Tibial nerve (tissue), 4 donors: ENCODE results near the gene TES. TPM values are rescaled to one million over a fixed set of nuclear protein-coding genes. Genes with fewer than 3 reads are reported as not detected.

Experiments
- DNase-seq, 2 donors: peaks; one replicate each; pipeline ENCODE4 v3.0.0-alpha.2; 2019; ENCODE audit warnings: low spot score in 2 of 2
- H3K27ac ChIP-seq, 4 donors: fragments of 200-600 bp; sonication (generic) in 3 of 4; one replicate each; pipeline ENCODE4 v1.5.1; 2017 to 2019; ENCODE audit warnings: mild to moderate bottlenecking in 1 of 4
- H3K27me3 ChIP-seq, 2 donors: fragments of 200-600 bp; sonication (generic) in 1 of 2; one replicate each; pipeline versions ENCODE4 v1.5.1 to v1.6.0; 2017 to 2019
- H3K36me3 ChIP-seq, 3 donors: fragments of 200-600 bp; sonication (generic); one replicate each; pipeline ENCODE4 v1.5.1; 2018 to 2019
- H3K4me1 ChIP-seq, 4 donors: fragments of 200-600 bp; sonication (generic) in 3 of 4; one replicate each; pipeline ENCODE4 v1.5.1; 2017 to 2019
- H3K4me3 ChIP-seq, 4 donors: fragments of 200-600 bp; sonication (generic) in 3 of 4; one replicate each; pipeline ENCODE4 v1.5.1; 2017 to 2019; ENCODE audit warnings: mild to moderate bottlenecking in 1 of 4, moderate library complexity in 1 of 4
- H3K9me3 ChIP-seq, 4 donors: fragments of 200-600 bp; sonication (generic) in 3 of 4; one replicate each; pipeline ENCODE4 v1.5.1; 2017 to 2019
- EP300 ChIP-seq, 2 donors: sonication (generic); formaldehyde crosslinking; IDR thresholded peaks; one replicate each; pipeline ENCODE4 v1.6.1; 2017; ENCODE audit warnings: antibody characterized with exemption in 2 of 2, mild to moderate bottlenecking in 1 of 2
- POLR2A ChIP-seq, 2 donors: fragments of 450-650 bp; IDR thresholded peaks; one replicate each; pipeline ENCODE4 v1.6.1; 2017; ENCODE audit warnings: antibody characterized with exemption in 2 of 2, mild to moderate bottlenecking in 2 of 2, moderate library complexity in 2 of 2
- WGBS, 2 donors: methylation state at CpG; one replicate each; pipeline ENCODE4 v1.1.5; 2018; 5-methylcytosine and 5-hydroxymethylcytosine counted together
- total RNA-seq, 4 donors: library from RNA; depleted of rRNA; stranded (reverse); fragments of >200 nt; gene quantifications; one replicate each; pipeline ENCODE4 v1.1.0, GENCODE V29; 2016
- TF ChIP-seq, protein P1 (sequence below), 5 experiments: fragments of 200-600 bp in 3 of 5; fragments of 450-650 bp in 2 of 5; sonication (generic) in 3 of 5; IDR thresholded peaks; one replicate each; pipeline ENCODE4 v1.5.1; 2016 to 2019; ENCODE audit warnings: antibody characterized with exemption in 5 of 5, mild to moderate bottlenecking in 3 of 5, moderate library complexity in 2 of 5

The TES gene
- total RNA-seq, 4 donors from 2014 or later: 18.6 to 28.3 (median 24.2) TPM

DNA sequence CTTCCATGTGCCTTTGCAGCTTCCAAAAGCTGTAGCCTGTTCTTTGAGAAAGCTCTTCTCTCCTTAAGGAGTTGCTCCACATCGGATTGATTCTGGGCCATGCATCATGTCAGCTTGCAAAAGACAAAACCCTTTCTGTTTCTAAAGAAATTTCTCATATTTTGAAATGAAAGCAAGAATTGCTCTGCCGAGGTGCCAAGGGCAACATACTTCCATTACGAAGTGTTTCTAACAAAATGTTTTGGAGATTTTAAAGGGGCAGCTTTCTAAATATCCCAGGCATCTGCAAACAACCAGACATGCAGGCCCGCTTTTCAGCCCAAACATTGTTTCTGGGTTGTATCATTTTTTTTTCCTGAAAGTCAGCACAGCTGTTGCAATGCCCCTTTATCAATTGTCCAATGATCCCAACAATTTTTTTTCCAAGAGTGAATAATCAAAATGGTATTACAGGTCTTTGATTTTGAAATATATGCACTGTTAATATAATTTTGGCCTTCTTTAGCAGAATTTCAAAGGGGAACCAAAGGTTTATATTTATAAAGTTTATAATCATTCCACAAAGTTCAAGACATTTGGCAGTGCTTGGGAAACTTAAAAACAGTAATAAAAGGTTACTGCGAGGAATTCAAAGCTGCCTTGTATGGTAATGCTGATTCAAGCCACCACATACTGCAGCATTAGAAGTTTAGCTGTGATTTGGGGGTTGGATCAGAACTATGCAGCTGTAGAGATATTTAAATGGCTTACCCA lies 61.0 kb downstream of the TES start:
- H3K4me3 ChIP-seq: no peak overlapping the region
- peak overlapping the region in 2 of 4 donors; percentile 64 to 85 for H3K27ac ChIP-seq

DNA sequence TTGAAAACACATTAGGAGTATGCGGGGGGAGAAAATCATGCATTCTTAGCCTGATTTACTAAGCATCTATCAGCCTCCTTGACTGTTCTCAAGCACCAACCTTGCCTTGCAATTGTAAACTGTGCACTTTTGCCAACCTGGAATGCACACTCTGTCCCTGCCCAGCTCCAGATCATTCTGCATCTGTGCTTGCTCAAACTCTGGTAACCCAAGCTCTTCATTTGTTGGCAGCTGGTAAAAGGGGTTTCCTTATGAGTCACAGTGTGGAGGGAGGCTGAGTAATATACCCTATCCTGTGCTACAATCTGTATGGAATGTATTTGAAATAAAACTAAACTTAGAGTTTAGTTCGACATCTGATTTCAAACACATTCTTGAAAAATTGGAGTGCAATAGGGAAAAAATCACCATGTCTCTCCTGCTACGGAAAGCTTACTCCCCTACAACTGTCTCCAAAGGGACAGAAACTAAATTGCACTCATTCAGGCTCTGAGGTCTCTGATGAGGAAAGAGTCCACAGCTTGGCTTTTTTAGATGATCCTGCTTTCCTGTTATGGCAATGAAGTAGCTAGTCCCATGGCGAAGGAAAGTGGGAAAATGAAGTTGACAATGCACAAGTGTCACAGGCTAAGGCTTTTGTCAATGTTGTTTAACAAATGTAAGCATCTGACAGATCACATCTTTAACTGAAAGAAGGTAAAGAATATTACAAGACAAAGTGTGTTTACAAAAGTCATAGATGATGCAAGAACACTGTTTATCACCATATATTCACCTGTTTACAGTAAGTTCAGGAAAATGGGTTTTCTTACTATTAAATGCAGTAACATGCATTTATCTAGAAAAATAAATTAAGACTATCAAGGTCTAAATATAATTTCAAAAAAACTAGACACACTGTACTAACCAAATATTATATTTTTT lies 61.9 kb downstream of the TES start:
- Histone ChIP-seq H3K4me3 (no peak overlapping the region), H3K9me3 (no peaks in the 10 kb centered on the region), H3K4me1 (peaks cover 0 to 31% (median 11%) of the 10 kb centered on the region in 4 donors), H3K27ac (peak overlapping the region in 2 of 4 donors; percentile 64 to 85), H3K27me3 (no peaks in the 10 kb centered on the region), H3K36me3 (no peaks in the 10 kb centered on the region)
- TF ChIP-seq, protein P1, sequence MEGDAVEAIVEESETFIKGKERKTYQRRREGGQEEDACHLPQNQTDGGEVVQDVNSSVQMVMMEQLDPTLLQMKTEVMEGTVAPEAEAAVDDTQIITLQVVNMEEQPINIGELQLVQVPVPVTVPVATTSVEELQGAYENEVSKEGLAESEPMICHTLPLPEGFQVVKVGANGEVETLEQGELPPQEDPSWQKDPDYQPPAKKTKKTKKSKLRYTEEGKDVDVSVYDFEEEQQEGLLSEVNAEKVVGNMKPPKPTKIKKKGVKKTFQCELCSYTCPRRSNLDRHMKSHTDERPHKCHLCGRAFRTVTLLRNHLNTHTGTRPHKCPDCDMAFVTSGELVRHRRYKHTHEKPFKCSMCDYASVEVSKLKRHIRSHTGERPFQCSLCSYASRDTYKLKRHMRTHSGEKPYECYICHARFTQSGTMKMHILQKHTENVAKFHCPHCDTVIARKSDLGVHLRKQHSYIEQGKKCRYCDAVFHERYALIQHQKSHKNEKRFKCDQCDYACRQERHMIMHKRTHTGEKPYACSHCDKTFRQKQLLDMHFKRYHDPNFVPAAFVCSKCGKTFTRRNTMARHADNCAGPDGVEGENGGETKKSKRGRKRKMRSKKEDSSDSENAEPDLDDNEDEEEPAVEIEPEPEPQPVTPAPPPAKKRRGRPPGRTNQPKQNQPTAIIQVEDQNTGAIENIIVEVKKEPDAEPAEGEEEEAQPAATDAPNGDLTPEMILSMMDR (IDR thresholded peaks at IDR 0.05): no peak
- peak in 1 of 2 donors; percentile 72 for TF ChIP-seq EP300 (IDR thresholded peaks at IDR 0.05)
- DNase-seq: peak in 1 of 2 donors; percentile 20
- WGBS, 2 donors: 22 to 26% methylated on average over 4 of the region's 4 CpGs

More for the DNA sequence above, 61.0 kb downstream of the TES start:
- Histone ChIP-seq H3K36me3 (no peaks in the 10 kb centered on the region), H3K4me1 (peaks cover 0 to 31% (median 11%) of the 10 kb centered on the region in 4 donors), H3K9me3 (no peaks in the 10 kb centered on the region), H3K27me3 (no peaks in the 10 kb centered on the region)
- WGBS, 2 donors: 12 to 18% methylated on average over 5 of the region's 5 CpGs
- peak in 1 of 2 donors; percentile 40 for DNase-seq
- TF ChIP-seq POLR2A (IDR thresholded peaks at IDR 0.05) (no peak), EP300 (IDR thresholded peaks at IDR 0.05) (peak in 1 of 2 donors; percentile 77)
- TF ChIP-seq, protein P1 (IDR thresholded peaks at IDR 0.05): no peak

DNA sequence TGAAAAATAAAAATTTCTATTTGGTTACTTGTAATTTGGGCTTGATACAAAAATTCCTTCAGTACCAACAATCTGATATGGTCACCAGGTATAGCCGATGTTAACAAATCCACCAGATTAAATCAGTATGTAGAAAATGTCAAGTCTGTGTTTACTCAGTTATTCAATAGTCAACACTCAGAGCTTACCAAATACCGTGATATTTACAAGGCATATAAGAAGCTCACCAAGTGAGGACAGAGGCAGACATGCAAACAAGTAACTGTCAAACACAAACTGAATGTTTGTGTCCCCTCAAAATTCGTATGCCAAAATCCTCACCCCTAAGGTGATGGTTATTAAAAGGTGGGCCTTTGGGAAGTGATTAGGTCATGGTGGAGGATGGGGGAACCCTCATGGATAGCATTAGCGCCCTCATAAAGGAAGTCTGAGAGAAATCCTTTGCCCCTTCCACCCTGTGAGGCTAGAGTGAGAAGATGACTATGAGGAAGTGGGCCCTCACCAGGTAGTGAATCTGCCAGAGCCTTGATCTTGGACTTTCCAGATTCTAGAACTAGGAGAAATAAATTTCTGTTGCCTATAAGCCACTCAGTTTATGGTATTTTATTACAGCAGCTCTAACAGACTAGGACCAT lies 63.1 kb downstream of the TES start:
- Histone ChIP-seq H3K9me3 (no peaks in the 10 kb centered on the region), H3K27ac (no peak overlapping the region), H3K36me3 (no peaks in the 10 kb centered on the region), H3K4me3 (no peak overlapping the region), H3K4me1 (peaks cover 0 to 31% (median 11%) of the 10 kb centered on the region in 4 donors), H3K27me3 (no peaks in the 10 kb centered on the region)
- no peak for DNase-seq
- 32 to 58% methylated on average over 4 of the region's 4 CpGs for WGBS, 2 donors
- TF ChIP-seq EP300 (IDR thresholded peaks at IDR 0.05): no peak
- TF ChIP-seq POLR2A (IDR thresholded peaks at IDR 0.05): no peak
- TF ChIP-seq, protein P1 (IDR thresholded peaks at IDR 0.05): no peak

DNA sequence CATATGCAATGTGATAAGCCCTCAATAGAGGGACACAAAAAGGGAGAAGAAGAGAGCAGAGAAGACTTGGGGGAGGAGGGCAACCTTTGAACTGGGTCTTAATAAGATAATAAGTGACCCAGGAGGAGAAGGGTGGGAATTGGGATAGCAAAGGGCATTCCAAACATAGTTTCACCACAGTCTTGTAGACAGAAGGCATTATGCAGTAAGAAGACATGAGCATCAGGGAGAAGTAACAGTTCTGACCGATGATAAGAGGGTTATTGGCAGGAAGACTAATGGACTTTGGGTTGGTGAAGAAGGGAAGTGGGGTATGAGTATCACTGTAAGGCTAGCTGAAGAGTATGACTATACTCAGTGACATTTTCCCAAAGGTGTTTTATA lies 63.6 kb downstream of the TES start:
- Histone ChIP-seq H3K27ac (no peak overlapping the region), H3K9me3 (no peaks in the 10 kb centered on the region), H3K27me3 (no peaks in the 10 kb centered on the region), H3K36me3 (no peaks in the 10 kb centered on the region), H3K4me3 (no peak overlapping the region), H3K4me1 (peaks cover 0 to 31% (median 11%) of the 10 kb centered on the region in 4 donors)
- TF ChIP-seq EP300 (IDR thresholded peaks at IDR 0.05): no peak
- no peak for TF ChIP-seq POLR2A (IDR thresholded peaks at IDR 0.05)
- TF ChIP-seq, protein P1 (IDR thresholded peaks at IDR 0.05): no peak
- no peak for DNase-seq
- WGBS, 2 donors: 92 to 94% methylated on average over 1 of the region's 1 CpG
